Measurements from ENCODE around the gene B4GALT4.

B4GALT4 gene

GRCh38 chr3:119261055-119261454, 20.4 kb upstream of the B4GALT4 start:
- no peak for TF ChIP-seq CTCF (IDR thresholded peaks at IDR 0.05; ENCODE audit: control extremely low read depth, extremely low read depth, low read depth, missing control alignments)
- no peak for DNase-seq (ENCODE audit: extremely low spot score)
- ChIA-PET CTCF (interaction anchor here (1.4 kb wide), 1 partner anchor 20 kb away, joined by 3 read pairs; no protein-coding TSS in a partner anchor), POLR2A (no interaction called here)

GRCh38 chr3:119259821-119260220, 19.1 kb upstream of the B4GALT4 start:
- TF ChIP-seq CTCF (IDR thresholded peaks at IDR 0.05; ENCODE audit: control extremely low read depth, extremely low read depth, low read depth, missing control alignments) = no peak
- ChIA-PET POLR2A (no interaction called here), CTCF (interaction anchor here (1.3 to 3.1 kb wide), 4 partner anchors 11 to 378 kb away, joined by 3 to 25 read pairs (median 4); partner anchors contain the start of gene B4GALT4)
- no peak for DNase-seq (ENCODE audit: extremely low spot score)

- ChIA-PET CTCF (interaction anchor here (1.1 to 3.1 kb wide), 7 partner anchors 10 to 422 kb away, joined by 3 to 25 read pairs (median 4); partner anchors contain the start of gene B4GALT4), POLR2A (interaction anchor here (1.5 kb wide), 1 partner anchor 21 kb away, joined by 3 read pairs; no protein-coding TSS in a partner anchor)
- no peak for TF ChIP-seq CTCF (IDR thresholded peaks at IDR 0.05; ENCODE audit: control extremely low read depth, extremely low read depth, low read depth, missing control alignments)
- peak; percentile 31 for DNase-seq (ENCODE audit: extremely low spot score)
Observed at GRCh38 chr3:119258915-119259314, 18.2 kb upstream of the B4GALT4 start.

DNA sequence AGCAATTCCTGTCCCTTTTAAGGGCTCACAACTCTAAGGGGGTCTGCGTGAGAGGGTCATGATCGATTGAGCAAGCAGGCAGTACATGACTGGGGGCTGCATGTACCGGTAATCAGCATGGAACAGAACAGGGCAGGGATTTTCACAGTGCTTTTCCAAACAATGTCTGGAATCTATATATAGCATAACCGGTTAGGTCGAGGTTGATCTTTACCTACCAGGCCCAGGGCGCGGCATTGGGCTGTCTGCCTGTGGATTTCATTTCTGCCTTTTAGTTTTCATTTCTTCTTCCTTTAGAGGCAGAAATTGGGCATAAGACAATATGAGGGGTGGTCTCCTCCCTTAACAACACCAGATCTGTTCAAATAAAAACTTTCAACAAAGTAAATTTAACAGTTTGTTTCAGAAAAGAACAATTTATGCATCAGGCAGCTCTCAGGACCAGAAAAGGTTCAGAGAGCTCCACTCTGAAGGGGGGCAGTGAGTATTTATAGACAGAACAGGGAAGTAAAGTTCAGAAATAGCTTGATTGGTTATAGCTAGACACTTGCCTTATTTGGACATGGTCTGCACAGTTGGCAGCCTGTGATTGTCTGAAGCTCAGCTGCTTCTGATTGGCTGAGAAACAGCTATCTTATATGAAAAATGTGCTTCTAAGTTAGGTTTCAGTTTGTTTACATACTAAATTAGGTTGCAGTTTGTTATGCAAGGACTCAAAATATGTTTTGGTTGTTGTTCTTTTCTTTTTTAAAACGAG, 17.2 kb upstream of the B4GALT4 start:
- CTCF ChIA-PET = interaction anchor here (1.0 to 3.1 kb wide), 6 partner anchors 11 to 484 kb away, joined by 3 to 25 read pairs (median 8); partner anchors contain the start of gene B4GALT4
- no peak for TF ChIP-seq CTCF (IDR thresholded peaks at IDR 0.05; ENCODE audit: control extremely low read depth, extremely low read depth, low read depth, missing control alignments)
- no peak for DNase-seq (ENCODE audit: extremely low spot score)
- POLR2A ChIA-PET = interaction anchor here (0.8 to 1.5 kb wide), 2 partner anchors 17 to 20 kb away, joined by 3 read pairs; partner anchors contain the start of gene B4GALT4

DNA sequence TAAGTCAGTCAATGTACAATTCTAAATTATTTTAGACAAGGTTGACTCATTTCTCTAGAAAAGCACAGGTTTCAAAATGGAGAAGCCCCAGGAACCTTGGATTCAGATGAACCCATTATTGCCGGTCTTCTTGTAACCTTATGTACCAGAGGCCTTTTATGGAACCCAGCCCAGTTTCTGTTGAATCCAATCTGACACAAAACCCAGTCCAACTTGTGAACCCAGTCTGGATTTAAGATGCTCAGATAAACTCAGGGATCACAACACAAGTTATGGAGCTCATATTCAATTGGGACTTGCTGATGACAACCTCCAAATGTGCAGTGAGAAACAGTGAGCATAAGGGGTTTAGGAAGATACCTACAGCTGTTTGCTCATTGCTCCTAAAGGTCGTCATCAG, 16.4 kb upstream of the B4GALT4 start:
- CTCF ChIA-PET = interaction anchor here (2.4 to 3.1 kb wide), 2 partner anchors 16 to 17 kb away, joined by 12 to 25 read pairs; partner anchors contain the start of gene B4GALT4
- POLR2A ChIA-PET = interaction anchor here (0.5 kb wide), 1 partner anchor 418 kb away, joined by 4 read pairs; no protein-coding TSS in a partner anchor
- no peak for TF ChIP-seq CTCF (IDR thresholded peaks at IDR 0.05; ENCODE audit: control extremely low read depth, extremely low read depth, low read depth, missing control alignments)
- no peak for DNase-seq (ENCODE audit: extremely low spot score)

- no peak for TF ChIP-seq CTCF (IDR thresholded peaks at IDR 0.05; ENCODE audit: control extremely low read depth, extremely low read depth, low read depth, missing control alignments)
- CTCF ChIA-PET = no interaction called here
- POLR2A ChIA-PET = no interaction called here
- no peak for DNase-seq (ENCODE audit: extremely low spot score)
Observed at GRCh38 chr3:119255214-119255613, 14.5 kb upstream of the B4GALT4 start.

Data from GM10248 (cell line).